ENCODE data around the gene APPL2.

DNA sequence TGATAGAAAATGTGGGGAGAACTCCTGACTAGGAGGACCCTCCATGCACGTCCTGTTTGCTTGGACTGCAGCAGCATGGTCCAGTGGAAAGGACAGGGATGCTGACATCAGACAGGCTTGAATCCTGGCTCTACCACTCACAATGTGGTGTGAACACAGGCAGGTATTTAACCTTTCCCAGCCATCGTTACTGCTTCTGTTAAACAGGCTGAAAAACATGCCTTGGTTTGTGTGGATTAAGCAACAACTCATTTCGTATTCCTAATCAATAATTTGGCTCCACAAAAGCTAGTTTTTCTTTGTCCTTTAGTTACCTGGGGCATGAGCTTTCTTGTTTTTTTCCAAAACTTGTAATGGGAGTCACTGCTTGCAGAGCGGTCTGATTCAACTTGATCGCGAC is 41.0 kb downstream of the APPL2 start:
- TF ChIP-seq EZH2 (IDR thresholded peaks at IDR 0.05) (no peak), POLR2AphosphoS5 (IDR thresholded peaks at IDR 0.05; ENCODE audit: borderline replicate concordance, low read depth, low read length) (no peak), FOXP2 (optimal IDR thresholded peaks at IDR 0.05; ENCODE audit: control extremely low read depth, extremely low read length, insufficient read depth) (no peak)

Data from SK-N-MC (cell line).